ENCODE data around the gene SIAH1. TPM values are rescaled to one million over a fixed set of nuclear protein-coding genes. Genes with fewer than 3 reads are reported as not detected.
A peak's percentile ranks its signal among the peaks of the same experiment; 100 is the strongest.

The SIAH1 gene
- total RNA-seq, 1 donor from 2014 or later, result 31.1 TPM

- H3K36me3 Mint-ChIP-seq (ENCODE audit: low read depth), result peaks cover 26% of the 10 kb centered on the region
These were observed 42.6 kb downstream of the SIAH1 start for GRCh38 chr16:48342591-48342990.

DNA sequence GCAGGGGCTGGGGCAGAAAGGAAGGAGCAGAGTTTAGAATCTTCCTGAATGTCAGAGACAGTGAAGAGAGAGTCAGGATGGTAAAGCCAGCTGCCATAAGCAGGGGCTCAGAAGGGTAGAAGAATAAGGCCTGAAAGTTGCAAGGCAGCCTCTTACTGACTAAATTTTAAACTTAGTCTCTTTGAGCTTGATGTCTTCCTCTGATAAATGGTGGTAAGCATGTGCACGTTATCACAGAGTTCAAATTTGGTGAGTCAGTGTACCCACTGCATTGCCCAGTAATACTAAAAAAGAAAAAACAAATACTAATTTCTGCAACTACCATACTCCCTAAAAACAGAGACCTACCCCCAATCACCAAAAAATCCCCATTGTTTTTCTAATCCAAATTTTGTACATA lies 45.2 kb downstream of the SIAH1 start:
- Mint-ChIP-seq H3K36me3 (ENCODE audit: low read depth) (peaks cover 34% of the 10 kb centered on the region), H3K4me1 (no peaks in the 10 kb centered on the region), H3K4me3 (no peak overlapping the region), H3K9me3 (no peaks in the 10 kb centered on the region), H3K27ac (ENCODE audit: unreplicated experiment) (no peak overlapping the region), H3K27me3 (ENCODE audit: low read depth) (no peaks in the 10 kb centered on the region)
- TF ChIP-seq CTCF (conservative IDR thresholded peaks at IDR 0.05), result no peak
- no peak for DNase-seq (ENCODE audit: low read depth, low spot score)

More at GRCh38 chr16:48342591-48342990, 42.6 kb downstream of the SIAH1 start:
- TF ChIP-seq CTCF (conservative IDR thresholded peaks at IDR 0.05), result no peak
- H3K4me3 Mint-ChIP-seq, result no peak overlapping the region
- no peaks in the 10 kb centered on the region for H3K4me1 Mint-ChIP-seq
- H3K27ac Mint-ChIP-seq (ENCODE audit: unreplicated experiment), result no peak overlapping the region
- no peak for DNase-seq (ENCODE audit: low read depth, low spot score)
- H3K9me3 Mint-ChIP-seq, result no peaks in the 10 kb centered on the region
- H3K27me3 Mint-ChIP-seq (ENCODE audit: low read depth), result no peaks in the 10 kb centered on the region

DNA sequence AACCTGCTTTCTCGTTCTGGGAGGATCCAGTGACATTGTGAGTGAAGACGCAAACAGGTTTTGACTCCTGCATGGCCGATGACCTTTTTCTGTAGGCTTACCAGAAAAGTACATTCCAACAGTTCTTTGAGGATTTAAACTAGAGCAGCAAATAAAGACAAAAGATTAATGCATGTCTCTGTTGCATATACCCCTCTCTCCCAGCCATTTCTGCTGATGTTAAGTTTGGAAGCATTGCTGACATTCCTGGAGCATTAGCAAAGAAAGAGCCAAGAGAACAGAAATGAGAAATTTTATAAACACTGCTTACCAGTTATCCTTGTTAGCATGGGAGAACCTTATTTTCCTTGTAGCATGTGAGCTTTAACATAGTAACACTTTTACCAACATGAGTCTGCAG lies 49.3 kb downstream of the SIAH1 start:
- Mint-ChIP-seq H3K4me3 (no peak overlapping the region), H3K36me3 (ENCODE audit: low read depth) (peaks cover 34% of the 10 kb centered on the region), H3K27ac (ENCODE audit: unreplicated experiment) (peak overlapping the region; percentile 58), H3K9me3 (no peaks in the 10 kb centered on the region), H3K27me3 (ENCODE audit: low read depth) (no peaks in the 10 kb centered on the region), H3K4me1 (no peaks in the 10 kb centered on the region)
- DNase-seq (ENCODE audit: low read depth, low spot score), result no peak
- TF ChIP-seq CTCF (conservative IDR thresholded peaks at IDR 0.05), result no peak

- Mint-ChIP-seq H3K4me1 (no peaks in the 10 kb centered on the region), H3K36me3 (ENCODE audit: low read depth) (peaks cover 30% of the 10 kb centered on the region), H3K9me3 (no peaks in the 10 kb centered on the region), H3K4me3 (no peak overlapping the region), H3K27ac (ENCODE audit: unreplicated experiment) (no peak overlapping the region), H3K27me3 (ENCODE audit: low read depth) (no peaks in the 10 kb centered on the region)
- TF ChIP-seq CTCF (conservative IDR thresholded peaks at IDR 0.05), result no peak
- DNase-seq (ENCODE audit: low read depth, low spot score), result no peak
These were observed 50.9 kb downstream of the SIAH1 start for GRCh38 chr16:48334325-48334724.

- no peak for TF ChIP-seq CTCF (conservative IDR thresholded peaks at IDR 0.05)
- no peak for DNase-seq (ENCODE audit: low read depth, low spot score)
- H3K36me3 Mint-ChIP-seq (ENCODE audit: low read depth), result peaks cover 27% of the 10 kb centered on the region
- no peaks in the 10 kb centered on the region for H3K27me3 Mint-ChIP-seq (ENCODE audit: low read depth)
- H3K4me3 Mint-ChIP-seq, result no peak overlapping the region
- H3K27ac Mint-ChIP-seq (ENCODE audit: unreplicated experiment), result no peak overlapping the region
- H3K9me3 Mint-ChIP-seq, result no peaks in the 10 kb centered on the region
- H3K4me1 Mint-ChIP-seq, result peaks cover 3% of the 10 kb centered on the region
These were observed 52.2 kb downstream of the SIAH1 start for GRCh38 chr16:48332978-48333377.

- Mint-ChIP-seq H3K4me1 (peaks cover 3% of the 10 kb centered on the region), H3K9me3 (no peaks in the 10 kb centered on the region), H3K36me3 (ENCODE audit: low read depth) (peaks cover 13% of the 10 kb centered on the region), H3K27ac (ENCODE audit: unreplicated experiment) (no peak overlapping the region), H3K4me3 (no peak overlapping the region), H3K27me3 (ENCODE audit: low read depth) (no peaks in the 10 kb centered on the region)
- no peak for TF ChIP-seq CTCF (conservative IDR thresholded peaks at IDR 0.05)
- no peak for DNase-seq (ENCODE audit: low read depth, low spot score)
These were observed 54.4 kb downstream of the SIAH1 start for GRCh38 chr16:48330841-48331192.
